Central memory CD8-positive, alpha-beta T cell (primary cell): Measurements from ENCODE around the gene INAVA.
A peak's percentile ranks its signal among the peaks of the same experiment; 100 is the strongest.

ENCODE experiments used
- ATAC-seq: fragments of 150-1000 bp; cut with Tn5 transposase; replicated peaks from 2 replicates; pipeline ENCODE4 v1.10.0; 2022; ENCODE audit warnings: mild to moderate bottlenecking, moderate FRiP score, moderate number of reproducible peaks; ENCODE audit not compliant: poor library complexity, severe bottlenecking; ENCODE audit errors: extremely low read depth
- DNase-seq, 2 donors: peaks; one replicate each; pipeline ENCODE4 v3.0.0; 2021; ENCODE audit warnings: low spot score in 2 of 2
- H3K27ac Mint-ChIP-seq: one replicate; pipeline ENCODE4 v1.8.0; 2022; ENCODE audit warnings: low read depth, mild to moderate bottlenecking, moderate library complexity, mixed read lengths
- H3K27me3 Mint-ChIP-seq: one replicate; pipeline ENCODE4 v1.8.0; 2022; ENCODE audit warnings: mixed read lengths
- H3K36me3 Mint-ChIP-seq: one replicate; pipeline ENCODE4 v1.8.0; 2022; ENCODE audit warnings: mild to moderate bottlenecking, moderate library complexity, mixed read lengths; ENCODE audit not compliant: insufficient read depth
- H3K4me1 Mint-ChIP-seq: one replicate; pipeline ENCODE4 v1.8.0; 2022; ENCODE audit warnings: mixed read lengths
- H3K4me3 Mint-ChIP-seq: one replicate; pipeline ENCODE4 v1.8.0; 2022; ENCODE audit warnings: mild to moderate bottlenecking, moderate library complexity, mixed read lengths
- H3K9me3 Mint-ChIP-seq: one replicate; pipeline ENCODE4 v1.8.0; 2022; ENCODE audit warnings: mixed read lengths

Gene INAVA

DNA sequence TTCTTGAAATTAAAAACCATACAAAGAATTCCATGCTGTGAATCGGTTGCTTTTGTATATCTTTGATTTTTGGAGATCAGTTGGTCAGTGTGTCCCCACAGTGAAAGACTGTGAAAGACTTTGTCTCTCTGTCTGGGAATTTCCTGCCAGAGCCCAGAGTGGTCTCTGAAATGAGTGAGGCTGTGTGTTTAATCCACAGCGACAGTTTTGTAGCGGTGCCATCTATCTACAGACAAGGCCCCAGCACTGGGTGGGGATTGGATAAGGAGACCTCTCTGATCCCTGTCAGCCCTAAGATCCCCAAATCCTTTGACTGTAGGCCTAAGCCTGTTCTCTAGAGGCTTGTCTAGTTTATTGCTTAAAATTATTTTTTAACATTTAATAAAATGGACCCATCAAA is 11.6 kb upstream of the INAVA start:
- Mint-ChIP-seq H3K4me1 (peaks cover 30% of the 10 kb centered on the region), H3K4me3 (no peak overlapping the region), H3K36me3 (peaks cover under 1% of the 10 kb centered on the region), H3K27ac (no peak overlapping the region), H3K9me3 (no peaks in the 10 kb centered on the region), H3K27me3 (no peaks in the 10 kb centered on the region)
- ATAC-seq (no peak), DNase-seq (no peak)

DNA sequence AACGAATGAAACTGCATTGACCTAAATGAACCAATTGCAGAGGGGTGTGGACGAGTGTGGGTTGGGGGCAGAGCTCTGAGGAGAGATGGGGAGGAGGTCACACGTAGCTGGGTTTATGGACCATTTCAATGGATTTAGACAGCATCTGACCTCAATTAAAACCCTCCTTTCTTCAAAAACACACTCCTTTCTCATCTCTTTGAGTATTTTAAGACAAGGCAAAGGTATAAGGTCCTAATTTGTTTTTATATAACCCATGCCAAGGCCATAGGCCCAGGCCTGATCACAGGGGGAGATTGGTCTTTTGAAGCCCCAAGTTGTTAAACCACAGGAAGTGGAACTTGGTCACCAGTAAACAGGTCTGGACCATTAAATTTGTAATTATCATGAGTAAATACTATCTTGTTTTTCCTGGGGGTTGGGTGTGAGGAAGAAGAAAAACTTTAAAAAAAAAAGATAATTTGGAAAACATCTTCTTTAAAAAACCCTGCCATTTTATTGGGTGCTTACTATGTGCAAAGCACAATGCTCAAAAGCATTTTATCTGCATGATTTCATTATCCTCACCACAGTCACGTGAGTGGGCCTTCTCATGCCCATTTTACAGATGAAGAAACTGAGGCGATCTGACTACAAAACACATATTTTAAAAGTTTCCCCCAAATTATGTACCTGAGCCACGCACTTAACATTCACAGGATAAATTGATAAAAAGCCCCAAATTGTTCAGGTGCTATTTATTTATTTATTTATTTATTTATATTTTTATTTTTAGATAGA is 8.9 kb upstream of the INAVA start:
- DNase-seq = no peak
- H3K4me3 Mint-ChIP-seq = no peak overlapping the region
- H3K4me1 Mint-ChIP-seq = peaks cover 51% of the 10 kb centered on the region
- peaks cover 8% of the 10 kb centered on the region for H3K36me3 Mint-ChIP-seq
- H3K27ac Mint-ChIP-seq = no peak overlapping the region
- H3K27me3 Mint-ChIP-seq = no peaks in the 10 kb centered on the region
- ATAC-seq = no peak
- H3K9me3 Mint-ChIP-seq = no peaks in the 10 kb centered on the region

GRCh38 chr1:200886594-200886993 is 8.1 kb upstream of the INAVA start:
- no peak for ATAC-seq
- H3K36me3 Mint-ChIP-seq = peaks cover 8% of the 10 kb centered on the region
- H3K4me3 Mint-ChIP-seq = no peak overlapping the region
- DNase-seq = no peak
- H3K27me3 Mint-ChIP-seq = peaks cover under 1% of the 10 kb centered on the region
- H3K9me3 Mint-ChIP-seq = no peaks in the 10 kb centered on the region
- peaks cover 55% of the 10 kb centered on the region for H3K4me1 Mint-ChIP-seq
- peak overlapping the region; percentile 87 for H3K27ac Mint-ChIP-seq

- Mint-ChIP-seq H3K27me3 (peaks cover 4% of the 10 kb centered on the region), H3K4me3 (no peak overlapping the region), H3K27ac (peak overlapping the region; percentile 87), H3K4me1 (peaks cover 59% of the 10 kb centered on the region), H3K9me3 (no peaks in the 10 kb centered on the region), H3K36me3 (peaks cover 8% of the 10 kb centered on the region)
- ATAC-seq = no peak
- no peak for DNase-seq
These were observed 7.7 kb upstream of the INAVA start for GRCh38 chr1:200887036-200887435.

DNA sequence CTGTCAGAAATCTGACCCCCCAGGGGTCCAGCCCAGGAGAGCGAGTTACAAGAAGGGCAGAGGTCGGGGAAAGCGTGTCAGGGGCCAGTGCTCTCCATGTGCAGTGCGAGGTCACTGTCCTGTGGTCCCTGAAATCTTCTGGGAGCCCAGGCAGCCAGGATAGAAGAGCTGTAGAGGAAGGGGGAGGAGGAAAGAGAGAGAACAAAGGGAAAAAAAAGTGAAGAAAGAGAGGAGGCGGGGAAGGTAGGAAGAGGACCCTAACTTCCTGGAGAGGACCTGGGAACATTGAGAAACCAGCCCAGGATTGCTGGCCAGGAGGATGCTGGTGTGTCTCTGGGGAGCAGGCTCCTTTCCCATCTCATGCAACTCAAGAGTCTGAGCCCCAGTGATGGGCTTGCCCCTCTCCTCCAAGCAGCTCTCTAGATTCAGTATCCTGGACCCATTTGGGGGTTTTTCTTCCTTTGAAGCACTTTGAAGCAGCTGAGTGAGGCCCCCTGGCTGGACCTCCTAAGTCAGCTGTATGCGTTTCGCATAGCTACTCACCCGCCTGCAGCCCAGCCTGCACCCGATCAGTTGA is 6.8 kb upstream of the INAVA start:
- Mint-ChIP-seq H3K4me3 (peak overlapping the region; percentile 69), H3K36me3 (peaks cover 8% of the 10 kb centered on the region), H3K27ac (peak overlapping the region; percentile 87), H3K9me3 (no peaks in the 10 kb centered on the region), H3K4me1 (peaks cover 61% of the 10 kb centered on the region), H3K27me3 (peaks cover 13% of the 10 kb centered on the region)
- no peak for DNase-seq
- peak; percentile 31 for ATAC-seq

GRCh38 chr1:200888349-200888838 is 6.3 kb upstream of the INAVA start:
- peak; percentile 97 for ATAC-seq
- Mint-ChIP-seq H3K4me3 (peak overlapping the region; percentile 69), H3K36me3 (peaks cover 8% of the 10 kb centered on the region), H3K4me1 (peaks cover 61% of the 10 kb centered on the region), H3K27ac (peak overlapping the region; percentile 87), H3K9me3 (no peaks in the 10 kb centered on the region), H3K27me3 (peaks cover 18% of the 10 kb centered on the region)
- DNase-seq = peak; percentile 46 to 71

GRCh38 chr1:200889571-200889970 is 5.1 kb upstream of the INAVA start:
- Mint-ChIP-seq H3K4me1 (peaks cover 61% of the 10 kb centered on the region), H3K27ac (peak overlapping the region; percentile 87), H3K4me3 (peak overlapping the region; percentile 69), H3K9me3 (no peaks in the 10 kb centered on the region), H3K36me3 (peaks cover 8% of the 10 kb centered on the region), H3K27me3 (peaks cover 30% of the 10 kb centered on the region)
- no peak for ATAC-seq
- DNase-seq = no peak

DNA sequence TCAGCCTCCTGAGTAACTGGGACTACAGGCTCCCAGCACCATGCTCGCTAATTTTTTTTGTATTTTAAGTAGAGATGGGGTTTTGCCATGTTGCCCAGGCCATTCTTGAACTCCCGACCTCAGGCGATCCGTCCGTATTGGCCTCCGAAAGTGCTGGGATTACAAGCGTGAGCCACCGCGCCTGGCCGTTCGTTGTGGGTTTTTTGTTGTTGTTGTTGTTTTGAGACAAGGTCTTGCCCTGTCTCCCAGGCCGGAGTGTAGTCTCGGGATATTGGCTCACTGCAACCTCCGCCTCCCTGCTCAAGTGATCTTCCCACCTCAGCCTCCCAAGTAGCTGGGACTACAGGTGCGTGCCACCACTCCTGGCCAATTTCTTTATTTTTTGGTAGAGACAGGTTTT is 4.7 kb upstream of the INAVA start:
- no peak for ATAC-seq
- peaks cover 8% of the 10 kb centered on the region for H3K36me3 Mint-ChIP-seq

DNA sequence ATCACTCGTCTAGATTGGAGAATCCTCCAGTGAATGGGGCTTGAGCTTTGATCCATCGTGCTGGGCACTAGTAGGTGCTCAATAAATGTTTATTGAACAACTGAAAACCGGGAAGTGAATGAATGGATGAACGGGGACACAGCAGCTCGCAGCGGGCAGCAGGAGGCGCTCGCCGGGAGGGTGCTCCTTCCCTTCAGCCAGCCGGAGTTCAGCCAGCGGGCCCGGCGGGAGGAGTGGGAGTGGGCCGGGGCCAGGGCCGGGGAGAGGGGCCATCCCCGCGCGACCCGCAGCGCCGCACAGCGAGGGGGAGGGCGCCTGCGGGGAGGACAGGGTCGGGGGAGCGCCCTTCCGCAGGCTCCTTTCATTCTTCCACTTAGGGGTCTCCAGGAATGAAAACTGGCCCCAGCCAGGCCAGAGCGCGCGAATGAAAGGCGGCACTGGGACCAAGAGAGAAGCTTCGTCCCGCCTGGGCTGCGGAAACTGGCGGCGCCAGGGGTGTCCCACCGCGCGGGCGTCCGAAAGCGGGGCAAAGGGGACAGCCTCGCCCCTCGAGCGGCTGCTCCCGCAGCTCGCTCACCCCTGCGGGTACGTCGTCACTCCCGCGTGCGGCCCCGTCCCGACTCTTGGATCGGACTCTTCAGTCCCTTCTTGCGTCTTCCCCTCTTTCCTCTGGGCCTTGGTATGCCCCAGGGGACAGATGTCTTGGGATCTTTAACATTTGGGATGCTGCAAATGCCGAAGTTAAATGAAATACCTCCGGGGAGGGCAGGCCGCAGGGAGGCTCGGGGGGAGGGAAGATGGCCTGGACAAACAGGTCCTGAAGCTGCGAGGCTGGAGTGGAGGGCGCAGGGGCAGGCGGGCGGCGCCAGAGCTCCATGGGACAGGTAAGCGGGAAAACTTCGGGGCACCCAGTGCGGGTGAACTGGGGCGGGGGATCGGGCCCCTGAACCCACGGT is 3.6 kb upstream of the INAVA start:
- peak overlapping the region; percentile 75 for H3K4me3 Mint-ChIP-seq
- H3K9me3 Mint-ChIP-seq = no peaks in the 10 kb centered on the region
- no peak for DNase-seq
- H3K4me1 Mint-ChIP-seq = peaks cover 52% of the 10 kb centered on the region
- ATAC-seq = no peak
- H3K27ac Mint-ChIP-seq = no peak overlapping the region
- peaks cover 32% of the 10 kb centered on the region for H3K27me3 Mint-ChIP-seq
- H3K36me3 Mint-ChIP-seq = peaks cover 8% of the 10 kb centered on the region

More for the DNA sequence above, 4.7 kb upstream of the INAVA start:
- no peak for DNase-seq
- Mint-ChIP-seq H3K9me3 (no peaks in the 10 kb centered on the region), H3K27me3 (peaks cover 32% of the 10 kb centered on the region), H3K4me3 (peak overlapping the region; percentile 75), H3K27ac (peak overlapping the region; percentile 87), H3K4me1 (peaks cover 61% of the 10 kb centered on the region)

DNA sequence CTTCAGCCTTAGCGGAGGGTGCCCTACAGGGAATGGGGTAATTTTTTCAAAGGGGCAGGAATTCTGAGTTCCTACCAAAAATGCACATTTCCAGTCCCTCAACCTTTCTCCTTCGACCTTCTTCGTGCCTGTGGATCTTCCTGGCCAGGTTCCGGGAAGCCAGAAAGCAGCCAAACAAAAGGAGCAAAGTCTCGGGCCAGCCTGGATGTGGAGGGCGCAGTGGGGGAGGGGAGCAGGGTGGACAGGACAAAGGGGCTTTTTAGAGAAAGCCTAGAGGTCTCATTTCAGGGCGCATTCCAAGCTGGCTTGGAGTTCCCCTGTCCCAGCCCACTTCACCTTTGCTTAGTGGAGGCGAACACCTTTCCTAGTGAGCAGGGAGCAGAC is 2.9 kb upstream of the INAVA start:
- DNase-seq = no peak
- H3K27me3 Mint-ChIP-seq = peaks cover 32% of the 10 kb centered on the region

DNA sequence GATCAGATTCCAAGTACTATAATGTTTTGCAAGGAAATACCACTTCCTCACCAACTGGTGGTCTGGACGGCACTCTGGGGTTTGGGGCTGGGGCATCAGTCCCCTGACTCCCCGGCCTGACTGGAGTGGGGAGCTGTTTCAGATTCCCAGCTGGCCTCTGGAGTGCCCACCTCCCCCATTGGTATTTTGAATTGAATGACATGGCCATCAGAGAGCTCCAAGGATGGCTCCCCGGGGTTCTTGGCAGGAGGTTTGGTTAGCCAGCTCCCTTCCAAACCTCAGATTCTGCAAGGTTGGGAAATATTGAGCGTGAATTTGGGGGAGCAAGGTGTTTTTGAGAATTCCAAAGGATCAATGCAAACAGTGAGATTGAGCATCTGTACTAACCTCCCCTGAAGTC is 2.2 kb upstream of the INAVA start:
- H3K27ac Mint-ChIP-seq = no peak overlapping the region
- ATAC-seq (no peak), DNase-seq (no peak)
- peaks cover 9% of the 10 kb centered on the region for H3K36me3 Mint-ChIP-seq
- no peaks in the 10 kb centered on the region for H3K9me3 Mint-ChIP-seq
- H3K27me3 Mint-ChIP-seq = peaks cover 33% of the 10 kb centered on the region
- peaks cover 41% of the 10 kb centered on the region for H3K4me1 Mint-ChIP-seq
- H3K4me3 Mint-ChIP-seq = no peak overlapping the region

More for the DNA sequence above, 2.9 kb upstream of the INAVA start:
- no peaks in the 10 kb centered on the region for H3K9me3 Mint-ChIP-seq
- H3K36me3 Mint-ChIP-seq = peaks cover 8% of the 10 kb centered on the region
- ATAC-seq = no peak
- H3K27ac Mint-ChIP-seq = no peak overlapping the region
- peak overlapping the region; percentile 75 for H3K4me3 Mint-ChIP-seq
- H3K4me1 Mint-ChIP-seq = peaks cover 48% of the 10 kb centered on the region

DNA sequence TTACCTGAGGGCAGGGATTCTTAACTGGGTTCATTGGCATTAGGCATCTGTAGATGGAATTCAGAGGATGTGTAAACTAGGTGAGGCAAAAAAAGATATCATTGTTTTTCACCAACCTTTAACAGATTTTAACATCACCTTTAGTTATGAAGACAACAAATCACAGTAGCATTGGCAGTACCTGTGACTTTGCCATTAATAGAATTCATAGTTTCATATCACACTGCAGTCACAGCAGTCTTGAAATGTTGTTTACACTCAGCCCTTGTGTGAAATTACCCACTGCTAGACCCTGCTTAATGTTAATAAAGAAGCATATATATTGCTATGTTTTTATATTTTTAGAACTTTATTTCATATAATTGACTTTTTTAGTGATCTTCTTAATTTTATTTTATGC is 1.7 kb upstream of the INAVA start:
- no peak for DNase-seq
- peaks cover 37% of the 10 kb centered on the region for H3K27me3 Mint-ChIP-seq

More for the DNA sequence above, 1.7 kb upstream of the INAVA start:
- no peak for ATAC-seq
- Mint-ChIP-seq H3K4me1 (peaks cover 37% of the 10 kb centered on the region), H3K27ac (no peak overlapping the region), H3K36me3 (peaks cover 9% of the 10 kb centered on the region), H3K9me3 (no peaks in the 10 kb centered on the region), H3K4me3 (no peak overlapping the region)
